HEK293 (cell line): Measurements from ENCODE around the gene ATRNL1.

Experiments used
- CTCF ChIA-PET: fragments of 350-600 bp; formaldehyde crosslinking; extraction: SDS; loops from one replicate; lab custom pipeline; 2021; ENCODE audit warnings: antibody characterized with exemption; lab: Yijun Ruan, JAX
- POLR2A ChIA-PET: fragments of 300-600 bp; formaldehyde crosslinking; extraction: SDS; loops from one replicate; lab custom pipeline; 2020; ENCODE audit warnings: antibody characterized with exemption, inconsistent platforms; lab: Yijun Ruan, JAX
- H3K27ac ChIP-seq: fragments of 200-500 bp; sonication (Bioruptor generic); 2 replicates; pipeline ENCODE4 v1.5.1; 2014; ENCODE audit warnings: low read depth, low read length, control low read depth, inconsistent platforms; ENCODE audit errors: extremely low read depth
- H3K36me3 ChIP-seq, 2 experiments: fragments of 200-500 bp in 1 of 2; sonication (Bioruptor generic) in 1 of 2; 1 replicate in 1 of 2; 2 replicates in 1 of 2; pipeline ENCODE4 v1.5.1; 2014 to 2017; ENCODE audit warnings: inconsistent platforms in 2 of 2, low read length in 2 of 2; ENCODE audit not compliant: control insufficient read depth in 2 of 2, insufficient read depth in 1 of 2
- H3K4me1 ChIP-seq: fragments of 200-500 bp; sonication (Bioruptor generic); 2 replicates; pipeline ENCODE4 v1.5.1; 2014; ENCODE audit warnings: mild to moderate bottlenecking, low read length, inconsistent platforms; ENCODE audit not compliant: control insufficient read depth, insufficient read depth
- H3K4me3 ChIP-seq: 2 replicates; pipeline ENCODE4 v1.5.1; 2011; ENCODE audit warnings: low read depth, mild to moderate bottlenecking, control low read depth, low read length, moderate library complexity
- H3K9me3 ChIP-seq: fragments of 200-500 bp; sonication (Bioruptor generic); 2 replicates; pipeline ENCODE4 v1.5.1; 2014; ENCODE audit warnings: low read depth, low read length, inconsistent platforms; ENCODE audit not compliant: control insufficient read depth, insufficient read depth
- GLIS1 ChIP-seq: fragments of 450-650 bp; formaldehyde crosslinking; IDR thresholded peaks from 2 replicates; pipeline ENCODE4 v1.5.1; 2016; ENCODE audit warnings: missing biosample characterization, missing genetic modification characterization
- GLIS2 ChIP-seq: fragments of 450-650 bp; formaldehyde crosslinking; IDR thresholded peaks from 2 replicates; pipeline ENCODE4 v1.5.1; 2016; ENCODE audit warnings: missing biosample characterization, missing genetic modification characterization
- HOXC10 ChIP-seq: sonication (generic); formaldehyde crosslinking; IDR thresholded peaks from 2 replicates; pipeline ENCODE4 v1.8.1; 2023; ENCODE audit warnings: mild to moderate bottlenecking, missing genetic modification reagents
- INSM2 ChIP-seq: fragments of 450-650 bp; formaldehyde crosslinking; IDR thresholded peaks from 2 replicates; pipeline ENCODE4 v1.5.1; 2016; ENCODE audit warnings: missing biosample characterization, missing genetic modification characterization
- ZBTB20 ChIP-seq: fragments of 450-650 bp; formaldehyde crosslinking; IDR thresholded peaks from 2 replicates; pipeline ENCODE4 v1.5.1; 2016; ENCODE audit warnings: missing biosample characterization, missing genetic modification characterization
- ZNF10 ChIP-seq: fragments of 450-650 bp; formaldehyde crosslinking; IDR thresholded peaks from 2 replicates; pipeline ENCODE4 v1.5.1; 2017; ENCODE audit warnings: missing biosample characterization, missing genetic modification characterization
- ZNF138 ChIP-seq: fragments of 450-650 bp; formaldehyde crosslinking; IDR thresholded peaks from 2 replicates; pipeline ENCODE4 v1.5.1; 2016; ENCODE audit warnings: missing biosample characterization, missing genetic modification characterization, borderline replicate concordance
- ZNF146 ChIP-seq: fragments of 450-650 bp; formaldehyde crosslinking; IDR thresholded peaks from 2 replicates; pipeline ENCODE4 v1.5.1; 2016; ENCODE audit warnings: missing biosample characterization, missing genetic modification characterization
- ZNF202 ChIP-seq: fragments of 450-650 bp; formaldehyde crosslinking; IDR thresholded peaks from 2 replicates; pipeline ENCODE4 v1.5.1; 2016; ENCODE audit warnings: missing biosample characterization, missing genetic modification characterization, borderline replicate concordance
- ZNF214 ChIP-seq: fragments of 450-650 bp; formaldehyde crosslinking; IDR thresholded peaks from 2 replicates; pipeline ENCODE4 v1.5.1; 2017; ENCODE audit warnings: missing biosample characterization, mild to moderate bottlenecking, missing genetic modification characterization, borderline replicate concordance
- ZNF398 ChIP-seq: fragments of 450-650 bp; formaldehyde crosslinking; IDR thresholded peaks from 2 replicates; pipeline ENCODE4 v1.5.1; 2017; ENCODE audit warnings: missing biosample characterization, missing genetic modification characterization
- ZNF514 ChIP-seq: fragments of 450-650 bp; formaldehyde crosslinking; IDR thresholded peaks from 2 replicates; pipeline ENCODE4 v1.5.1; 2016; ENCODE audit warnings: missing biosample characterization, missing genetic modification characterization
- ZNF768 ChIP-seq: fragments of 450-650 bp; formaldehyde crosslinking; IDR thresholded peaks from 2 replicates; pipeline ENCODE4 v1.5.1; 2018; ENCODE audit warnings: missing biosample characterization, mild to moderate bottlenecking, missing genetic modification characterization
- ZNF785 ChIP-seq: fragments of 450-650 bp; formaldehyde crosslinking; IDR thresholded peaks from 2 replicates; pipeline ENCODE4 v1.5.1; 2016; ENCODE audit warnings: missing biosample characterization, missing genetic modification characterization
- ZSCAN30 ChIP-seq: fragments of 450-650 bp; IDR thresholded peaks from 2 replicates; pipeline ENCODE4 v1.5.1; 2018; ENCODE audit warnings: missing biosample characterization, mild to moderate bottlenecking, missing genetic modification characterization, moderate library complexity
- TF ChIP-seq, protein P1 (sequence below): fragments of 450-650 bp; formaldehyde crosslinking; IDR thresholded peaks from 2 replicates; pipeline ENCODE4 v1.5.1; 2017; ENCODE audit warnings: missing biosample characterization, mild to moderate bottlenecking, missing genetic modification characterization, moderate library complexity
- TF ChIP-seq, protein P2 (sequence below): fragments of 450-650 bp; formaldehyde crosslinking; IDR thresholded peaks from 2 replicates; pipeline ENCODE4 v1.5.1; 2017; ENCODE audit warnings: missing biosample characterization, missing genetic modification characterization

Gene ATRNL1

GRCh38 chr10:115163129-115163528, 70.0 kb downstream of the ATRNL1 start:
- 0 out of 3 replicates have a peak, but pooled peaks cover 0 to 4% of the 10 kb centered on the region in 2 experiments for H3K36me3 ChIP-seq
- H3K4me3 ChIP-seq = no peak overlapping the region
- H3K4me1 ChIP-seq = no peaks in the 10 kb centered on the region
- H3K27ac ChIP-seq = no peak overlapping the region
- POLR2A ChIA-PET = no interaction called here
- TF ChIP-seq ZNF398 (tag by site-specific recombination) = no peak
- no peak for TF ChIP-seq GLIS2 (tag by site-specific recombination)
- no peak for TF ChIP-seq HOXC10 (CRISPR knock-in tag)
- no peak for TF ChIP-seq ZNF10 (tag by site-specific recombination)
- TF ChIP-seq, protein P1, sequence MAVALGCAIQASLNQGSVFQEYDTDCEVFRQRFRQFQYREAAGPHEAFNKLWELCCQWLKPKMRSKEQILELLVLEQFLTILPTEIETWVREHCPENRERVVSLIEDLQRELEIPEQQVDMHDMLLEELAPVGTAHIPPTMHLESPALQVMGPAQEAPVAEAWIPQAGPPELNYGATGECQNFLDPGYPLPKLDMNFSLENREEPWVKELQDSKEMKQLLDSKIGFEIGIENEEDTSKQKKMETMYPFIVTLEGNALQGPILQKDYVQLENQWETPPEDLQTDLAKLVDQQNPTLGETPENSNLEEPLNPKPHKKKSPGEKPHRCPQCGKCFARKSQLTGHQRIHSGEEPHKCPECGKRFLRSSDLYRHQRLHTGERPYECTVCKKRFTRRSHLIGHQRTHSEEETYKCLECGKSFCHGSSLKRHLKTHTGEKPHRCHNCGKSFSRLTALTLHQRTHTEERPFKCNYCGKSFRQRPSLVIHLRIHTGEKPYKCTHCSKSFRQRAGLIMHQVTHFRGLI (tag by site-specific recombination) = no peak
- TF ChIP-seq, protein P2, sequence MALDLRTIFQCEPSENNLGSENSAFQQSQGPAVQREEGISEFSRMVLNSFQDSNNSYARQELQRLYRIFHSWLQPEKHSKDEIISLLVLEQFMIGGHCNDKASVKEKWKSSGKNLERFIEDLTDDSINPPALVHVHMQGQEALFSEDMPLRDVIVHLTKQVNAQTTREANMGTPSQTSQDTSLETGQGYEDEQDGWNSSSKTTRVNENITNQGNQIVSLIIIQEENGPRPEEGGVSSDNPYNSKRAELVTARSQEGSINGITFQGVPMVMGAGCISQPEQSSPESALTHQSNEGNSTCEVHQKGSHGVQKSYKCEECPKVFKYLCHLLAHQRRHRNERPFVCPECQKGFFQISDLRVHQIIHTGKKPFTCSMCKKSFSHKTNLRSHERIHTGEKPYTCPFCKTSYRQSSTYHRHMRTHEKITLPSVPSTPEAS (tag by site-specific recombination) = no peak
- no peak for TF ChIP-seq ZBTB20 (tag by site-specific recombination)
- no peak for TF ChIP-seq ZNF138 (tag by site-specific recombination)
- no peak for TF ChIP-seq ZNF514
- CTCF ChIA-PET = interaction anchor here (0.6 to 0.7 kb wide), 2 partner anchors 30 to 322 kb away, joined by 3 read pairs; no protein-coding TSS in a partner anchor
- no peaks in the 10 kb centered on the region for H3K9me3 ChIP-seq

GRCh38 chr10:115164220-115164619, 71.1 kb downstream of the ATRNL1 start:
- CTCF ChIA-PET = interaction anchor here (0.6 kb wide), 1 partner anchor 22 kb away, joined by 3 read pairs; no protein-coding TSS in a partner anchor
- H3K27ac ChIP-seq = no peak overlapping the region
- 0 out of 3 replicates have a peak, but pooled peaks cover 0 to 4% of the 10 kb centered on the region in 2 experiments for H3K36me3 ChIP-seq
- H3K4me1 ChIP-seq = no peaks in the 10 kb centered on the region
- no peaks in the 10 kb centered on the region for H3K9me3 ChIP-seq
- H3K4me3 ChIP-seq = no peak overlapping the region
- no peak for TF ChIP-seq ZNF768 (tag by site-specific recombination)
- TF ChIP-seq GLIS1 (tag by site-specific recombination) = no peak
- no peak for TF ChIP-seq ZNF202 (tag by site-specific recombination)
- no peak for TF ChIP-seq INSM2
- TF ChIP-seq ZNF785 (tag by site-specific recombination) = no peak
- TF ChIP-seq ZNF214 = no peak
- TF ChIP-seq ZSCAN30 (tag by site-specific recombination) = no peak
- no peak for TF ChIP-seq ZNF146 (tag by site-specific recombination)
- POLR2A ChIA-PET = no interaction called here
